ENCODE results near the gene SSB. TPM values are rescaled to one million over a fixed set of nuclear protein-coding genes. Genes with fewer than 3 reads are reported as not detected.

SSB gene
- total and polyA plus RNA-seq, 7 experiments from 2014 or later: 80.5 to 150 (median 102) TPM

- Histone ChIP-seq H3K4me3 (ENCODE audit: low read length) (no peak overlapping the region), H3K4me1 (ENCODE audit: control insufficient read depth in 2 of 2, insufficient read depth in 2 of 2, low read length in 2 of 2) (peaks cover 11 to 18% of the 10 kb centered on the region in 2 donors), H3K9me3 (ENCODE audit: control insufficient read depth in 2 of 3, low read length in 3 of 3) (no peaks in the 10 kb centered on the region), H3K36me3 (ENCODE audit: control insufficient read depth in 2 of 3, insufficient read depth in 3 of 3, low read length in 3 of 3) (no peaks in the 10 kb centered on the region), H3K27ac (ENCODE audit: low read depth, low read length) (no peak overlapping the region), H3K27me3 (ENCODE audit: control insufficient read depth in 2 of 2, insufficient read depth in 2 of 2, low read length in 2 of 2) (no peaks in the 10 kb centered on the region)
- Mint-ChIP-seq H3K4me3 (peak overlapping the region in 2 of 10 donors; percentile 1 to 58), H3K27me3 (peaks cover 0 to 12% (median 4%) of the 10 kb centered on the region in 5 donors), H3K27ac (no peak overlapping the region), H3K36me3 (peaks cover 0 to 7% (median 0%) of the 10 kb centered on the region in 5 donors), H3K4me1 (peaks cover 10 to 29% (median 22%) of the 10 kb centered on the region in 7 donors), H3K9me3 (no peaks in the 10 kb centered on the region)
- intact Hi-C loops (cut with micrococcal nuclease): loop anchor here in 1 of 2 donors (10.0 kb wide), 2 partner anchors 272 to 432 kb away; partner anchors contain the start of gene LRP2
- ChIA-PET POLR2A (no interaction called here), CTCF (no interaction called here)
- no peak for ATAC-seq
- no peak for DNase-seq
Measured at GRCh38 chr2:169796441-169796840, 2.2 kb upstream of the SSB start.

GRCh38 chr2:169797601-169798000, 1.1 kb upstream of the SSB start:
- no peaks in the 10 kb centered on the region for H3K9me3 Mint-ChIP-seq
- intact Hi-C loops (cut with micrococcal nuclease): loop anchor here in 1 of 2 donors (10.0 kb wide), 2 partner anchors 273 to 433 kb away; partner anchors contain the start of gene LRP2
- H3K36me3 Mint-ChIP-seq: peaks cover 0 to 9% (median 0%) of the 10 kb centered on the region in 5 donors
- H3K4me1 ChIP-seq (ENCODE audit: control insufficient read depth in 2 of 2, insufficient read depth in 2 of 2, low read length in 2 of 2): peaks cover 11 to 21% of the 10 kb centered on the region in 2 donors
- peak overlapping the region; percentile 14 to 90 (median 67) for H3K4me3 Mint-ChIP-seq
- H3K4me3 ChIP-seq (ENCODE audit: low read length): no peak overlapping the region
- H3K4me1 Mint-ChIP-seq: peaks cover 10 to 40% (median 32%) of the 10 kb centered on the region in 7 donors
- H3K27me3 ChIP-seq (ENCODE audit: control insufficient read depth in 2 of 2, insufficient read depth in 2 of 2, low read length in 2 of 2): no peaks in the 10 kb centered on the region
- ATAC-seq (no peak), DNase-seq (no peak)
- peak overlapping the region in 6 of 9 donors; percentile 41 to 97 (median 68) for H3K27ac Mint-ChIP-seq
- ChIA-PET POLR2A (interaction anchor here (1.2 to 2.3 kb wide), 4 partner anchors 11 to 30 kb away, joined by 4 to 9 read pairs (median 6); partner anchors contain the start of genes METTL5 and UBR3), CTCF (no interaction called here)
- peaks cover 0 to 12% (median 0%) of the 10 kb centered on the region in 5 donors for H3K27me3 Mint-ChIP-seq
- H3K27ac ChIP-seq (ENCODE audit: low read depth, low read length): no peak overlapping the region
- H3K9me3 ChIP-seq (ENCODE audit: control insufficient read depth in 2 of 3, low read length in 3 of 3): no peaks in the 10 kb centered on the region
- H3K36me3 ChIP-seq (ENCODE audit: control insufficient read depth in 2 of 3, insufficient read depth in 3 of 3, low read length in 3 of 3): peaks cover 0 to 6% (median 0%) of the 10 kb centered on the region in 3 experiments

- Mint-ChIP-seq H3K27me3 (peaks cover 0 to 12% (median 0%) of the 10 kb centered on the region in 5 donors), H3K9me3 (no peaks in the 10 kb centered on the region), H3K4me1 (peaks cover 10 to 45% (median 34%) of the 10 kb centered on the region in 7 donors), H3K27ac (peak overlapping the region; percentile 87 to 97 (median 91)), H3K4me3 (peak overlapping the region; percentile 80 to 94 (median 90)), H3K36me3 (peaks cover 0 to 10% (median 0%) of the 10 kb centered on the region in 5 donors)
- Histone ChIP-seq H3K4me1 (ENCODE audit: control insufficient read depth in 2 of 2, insufficient read depth in 2 of 2, low read length in 2 of 2) (peaks cover 11 to 21% of the 10 kb centered on the region in 2 donors), H3K36me3 (ENCODE audit: control insufficient read depth in 2 of 3, insufficient read depth in 3 of 3, low read length in 3 of 3) (peaks cover 0 to 6% (median 0%) of the 10 kb centered on the region in 3 experiments), H3K4me3 (ENCODE audit: low read length) (peak overlapping the region; percentile 84), H3K9me3 (ENCODE audit: control insufficient read depth in 2 of 3, low read length in 3 of 3) (no peaks in the 10 kb centered on the region), H3K27ac (ENCODE audit: low read depth, low read length) (peak overlapping the region; percentile 95), H3K27me3 (ENCODE audit: control insufficient read depth in 2 of 2, insufficient read depth in 2 of 2, low read length in 2 of 2) (no peaks in the 10 kb centered on the region)
- intact Hi-C loops (cut with micrococcal nuclease): loop anchor here (1.0 to 10.0 kb wide), 7 partner anchors 26 to 1131 kb away; partner anchors contain the start of genes FASTKD1 (in 2 of the 2), METTL5 (in 2 of the 2), PPIG (in 2 of the 2) and CFAP210 (in 1 of the 2)
- DNase-seq (no peak), ATAC-seq (no peak)
- CTCF ChIA-PET: no interaction called here
- POLR2A ChIA-PET: interaction anchor here (1.2 to 2.3 kb wide), 6 partner anchors 10 to 225 kb away, joined by 4 to 9 read pairs (median 6); partner anchors contain the start of genes CFAP210, FASTKD1, METTL5 and PHOSPHO2
Measured at GRCh38 chr2:169798397-169798717, 314 bp upstream of the SSB start.

- peak overlapping the region in 3 of 9 donors; percentile 41 to 84 (median 52) for H3K27ac Mint-ChIP-seq
- H3K4me1 Mint-ChIP-seq: peaks cover 5 to 51% (median 40%) of the 10 kb centered on the region in 7 donors
- Histone ChIP-seq H3K9me3 (ENCODE audit: control insufficient read depth in 2 of 3, low read length in 3 of 3) (no peaks in the 10 kb centered on the region), H3K4me3 (ENCODE audit: low read length) (no peak overlapping the region), H3K36me3 (ENCODE audit: control insufficient read depth in 2 of 3, insufficient read depth in 3 of 3, low read length in 3 of 3) (peaks cover 8 to 36% (median 11%) of the 10 kb centered on the region in 3 experiments), H3K4me1 (ENCODE audit: control insufficient read depth in 2 of 2, insufficient read depth in 2 of 2, low read length in 2 of 2) (peaks cover 7 to 16% of the 10 kb centered on the region in 2 donors), H3K27ac (ENCODE audit: low read depth, low read length) (no peak overlapping the region), H3K27me3 (ENCODE audit: control insufficient read depth in 2 of 2, insufficient read depth in 2 of 2, low read length in 2 of 2) (no peaks in the 10 kb centered on the region)
- H3K36me3 Mint-ChIP-seq: peaks cover 4 to 25% (median 13%) of the 10 kb centered on the region in 5 donors
- no peaks in the 10 kb centered on the region for H3K9me3 Mint-ChIP-seq
- no peaks in the 10 kb centered on the region for H3K27me3 Mint-ChIP-seq
- ChIA-PET CTCF (interaction anchor here (0.5 to 0.8 kb wide), 2 partner anchors 110 to 1644 kb away, joined by 3 to 7 read pairs; no protein-coding TSS in a partner anchor), POLR2A (interaction anchor here (1.5 kb wide), 1 partner anchor 9 kb away, joined by 3 read pairs; no protein-coding TSS in a partner anchor)
- DNase-seq (no peak), ATAC-seq (no peak)
- H3K4me3 Mint-ChIP-seq: no peak overlapping the region
- intact Hi-C loops (cut with micrococcal nuclease): no loop called here
Measured at GRCh38 chr2:169803480-169803879, 4.8 kb downstream of the SSB start.

GRCh38 chr2:169806586-169806985, 7.9 kb downstream of the SSB start:
- POLR2A ChIA-PET: interaction anchor here (1.3 kb wide), 1 partner anchor 18 kb away, joined by 6 read pairs; the partner anchor contains the start of gene METTL5
- Mint-ChIP-seq H3K36me3 (peaks cover 7 to 44% (median 27%) of the 10 kb centered on the region in 5 donors), H3K4me1 (peaks cover 0 to 27% (median 21%) of the 10 kb centered on the region in 7 donors), H3K9me3 (no peaks in the 10 kb centered on the region), H3K27me3 (no peaks in the 10 kb centered on the region), H3K27ac (peak overlapping the region in 5 of 9 donors; percentile 19 to 67 (median 39)), H3K4me3 (no peak overlapping the region)
- Histone ChIP-seq H3K4me1 (ENCODE audit: control insufficient read depth in 2 of 2, insufficient read depth in 2 of 2, low read length in 2 of 2) (peaks cover 0 to 3% of the 10 kb centered on the region in 2 donors), H3K4me3 (ENCODE audit: low read length) (no peak overlapping the region), H3K27ac (ENCODE audit: low read depth, low read length) (peak overlapping the region; percentile 32), H3K27me3 (ENCODE audit: control insufficient read depth in 2 of 2, insufficient read depth in 2 of 2, low read length in 2 of 2) (no peaks in the 10 kb centered on the region), H3K9me3 (ENCODE audit: control insufficient read depth in 2 of 3, low read length in 3 of 3) (no peaks in the 10 kb centered on the region), H3K36me3 (ENCODE audit: control insufficient read depth in 2 of 3, insufficient read depth in 3 of 3, low read length in 3 of 3) (peaks cover 17 to 58% (median 17%) of the 10 kb centered on the region in 3 experiments)
- CTCF ChIA-PET: interaction anchor here (0.7 kb wide), 1 partner anchor 17 kb away, joined by 3 read pairs; no protein-coding TSS in a partner anchor
- no peak for ATAC-seq
- intact Hi-C loops (cut with micrococcal nuclease): no loop called here
- DNase-seq: no peak

GRCh38 chr2:169808221-169808620, 9.6 kb downstream of the SSB start:
- Mint-ChIP-seq H3K9me3 (no peaks in the 10 kb centered on the region), H3K27me3 (no peaks in the 10 kb centered on the region), H3K4me1 (peaks cover 0 to 12% (median 7%) of the 10 kb centered on the region in 7 donors), H3K4me3 (no peak overlapping the region), H3K36me3 (peaks cover 7 to 45% (median 30%) of the 10 kb centered on the region in 5 donors), H3K27ac (peak overlapping the region in 2 of 9 donors; percentile 31 to 34)
- ChIA-PET CTCF (no interaction called here), POLR2A (interaction anchor here (0.9 to 1.4 kb wide), 2 partner anchors 10 to 20 kb away, joined by 3 to 4 read pairs; partner anchors contain the start of gene SSB)
- no peaks in the 10 kb centered on the region for H3K9me3 ChIP-seq (ENCODE audit: control insufficient read depth in 2 of 3, low read length in 3 of 3)
- H3K4me1 ChIP-seq (ENCODE audit: control insufficient read depth in 2 of 2, insufficient read depth in 2 of 2, low read length in 2 of 2): no peaks in the 10 kb centered on the region
- no peak for DNase-seq
- no peak for ATAC-seq
- H3K4me3 ChIP-seq (ENCODE audit: low read length): no peak overlapping the region
- no peaks in the 10 kb centered on the region for H3K27me3 ChIP-seq (ENCODE audit: control insufficient read depth in 2 of 2, insufficient read depth in 2 of 2, low read length in 2 of 2)
- peaks cover 17 to 67% (median 17%) of the 10 kb centered on the region in 3 experiments for H3K36me3 ChIP-seq (ENCODE audit: control insufficient read depth in 2 of 3, insufficient read depth in 3 of 3, low read length in 3 of 3)
- intact Hi-C loops (cut with micrococcal nuclease): no loop called here
- H3K27ac ChIP-seq (ENCODE audit: low read depth, low read length): no peak overlapping the region

Measured in naive thymus-derived CD4-positive, alpha-beta T cell (primary cell).